ENCODE results near the gene NF1. TPM values are rescaled to one million over a fixed set of nuclear protein-coding genes. Genes with fewer than 3 reads are reported as not detected.

NF1 gene
- total RNA-seq, 4 donors from 2014 or later = 66.8 to 106 (median 95.6) TPM

DNA sequence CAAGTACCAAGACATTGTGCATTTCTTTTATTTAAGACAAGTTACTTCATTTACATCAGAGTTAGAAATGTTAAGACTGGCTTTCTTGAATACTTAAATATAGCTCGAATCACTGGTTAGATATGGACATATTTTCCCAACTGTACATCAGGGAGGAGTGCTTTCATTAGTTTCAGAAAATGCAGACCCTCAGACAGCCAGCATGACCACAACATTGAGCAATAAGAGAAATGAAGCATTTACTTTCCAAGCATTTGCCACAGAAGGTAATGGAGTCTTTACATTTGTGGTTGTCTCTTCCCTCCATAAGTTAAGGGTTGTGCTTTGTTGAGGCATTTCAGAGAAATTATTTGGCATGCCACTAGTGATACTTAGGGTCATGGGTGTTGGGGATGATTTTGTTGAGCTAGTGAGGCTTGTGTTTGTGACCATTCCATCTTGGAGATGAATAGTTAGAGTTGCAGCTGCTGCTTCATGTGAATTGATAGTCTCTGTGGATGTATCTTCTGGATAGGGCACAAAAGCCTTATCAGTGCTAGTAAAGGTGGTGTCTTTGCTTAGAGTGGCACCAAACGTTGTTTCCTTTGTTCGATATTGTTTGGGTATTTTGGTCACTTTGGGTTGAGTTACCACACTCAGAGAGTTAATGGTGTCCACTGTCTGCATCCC, 200.2 kb downstream of the NF1 start:
- no peak for DNase-seq
- no peak overlapping the region for H3K27ac ChIP-seq
- H3K4me1 ChIP-seq = no peaks in the 10 kb centered on the region
- H3K36me3 ChIP-seq = no peaks in the 10 kb centered on the region
- TF ChIP-seq, protein P1, sequence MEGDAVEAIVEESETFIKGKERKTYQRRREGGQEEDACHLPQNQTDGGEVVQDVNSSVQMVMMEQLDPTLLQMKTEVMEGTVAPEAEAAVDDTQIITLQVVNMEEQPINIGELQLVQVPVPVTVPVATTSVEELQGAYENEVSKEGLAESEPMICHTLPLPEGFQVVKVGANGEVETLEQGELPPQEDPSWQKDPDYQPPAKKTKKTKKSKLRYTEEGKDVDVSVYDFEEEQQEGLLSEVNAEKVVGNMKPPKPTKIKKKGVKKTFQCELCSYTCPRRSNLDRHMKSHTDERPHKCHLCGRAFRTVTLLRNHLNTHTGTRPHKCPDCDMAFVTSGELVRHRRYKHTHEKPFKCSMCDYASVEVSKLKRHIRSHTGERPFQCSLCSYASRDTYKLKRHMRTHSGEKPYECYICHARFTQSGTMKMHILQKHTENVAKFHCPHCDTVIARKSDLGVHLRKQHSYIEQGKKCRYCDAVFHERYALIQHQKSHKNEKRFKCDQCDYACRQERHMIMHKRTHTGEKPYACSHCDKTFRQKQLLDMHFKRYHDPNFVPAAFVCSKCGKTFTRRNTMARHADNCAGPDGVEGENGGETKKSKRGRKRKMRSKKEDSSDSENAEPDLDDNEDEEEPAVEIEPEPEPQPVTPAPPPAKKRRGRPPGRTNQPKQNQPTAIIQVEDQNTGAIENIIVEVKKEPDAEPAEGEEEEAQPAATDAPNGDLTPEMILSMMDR (IDR thresholded peaks at IDR 0.05) = no peak
- no peak for TF ChIP-seq POLR2A (IDR thresholded peaks at IDR 0.05)
- no peaks in the 10 kb centered on the region for H3K9me3 ChIP-seq
- H3K4me3 ChIP-seq = no peak overlapping the region
- H3K27me3 ChIP-seq = no peaks in the 10 kb centered on the region

DNA sequence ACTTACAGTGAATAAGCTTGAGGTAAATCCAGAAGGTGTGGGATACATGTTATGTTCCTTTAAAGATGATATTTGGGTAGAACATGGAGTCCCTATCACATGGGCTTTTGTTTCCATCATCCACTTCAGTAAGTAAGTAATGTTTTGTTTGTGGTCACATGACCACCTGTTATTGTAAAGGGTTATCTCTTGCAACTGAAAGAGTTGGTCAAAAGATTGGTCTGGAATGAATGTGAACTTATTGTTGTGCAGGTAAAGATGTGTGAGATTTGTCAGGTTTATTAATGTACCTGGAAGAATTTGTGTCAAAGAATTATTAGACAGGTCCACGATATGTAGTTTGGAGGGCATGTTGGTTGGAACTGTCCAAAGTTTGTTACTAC, 200.7 kb downstream of the NF1 start:
- no peak for DNase-seq
- TF ChIP-seq POLR2A (IDR thresholded peaks at IDR 0.05) = no peak
- TF ChIP-seq, protein P1 (IDR thresholded peaks at IDR 0.05) = no peak

DNA sequence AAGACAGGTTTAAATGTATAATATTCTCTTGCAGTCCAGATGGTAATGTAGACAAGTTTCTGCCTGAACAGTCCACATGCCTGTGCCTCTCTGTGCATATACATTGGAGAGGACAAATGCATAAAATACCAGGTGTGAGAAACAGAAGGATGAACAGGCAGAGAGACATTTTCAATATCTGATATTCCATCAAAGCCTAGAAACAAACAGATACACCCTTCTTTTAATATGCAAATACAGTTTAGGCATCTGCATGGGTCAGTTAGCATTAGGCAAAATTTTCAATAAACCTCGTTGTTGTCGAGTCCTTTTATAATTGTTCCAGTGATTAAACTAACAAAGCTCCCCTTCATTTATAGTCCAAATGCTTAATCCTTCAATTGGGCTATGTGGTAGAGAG, 201.4 kb downstream of the NF1 start:
- no peak overlapping the region for H3K4me3 ChIP-seq
- H3K27ac ChIP-seq = no peak overlapping the region
- H3K27me3 ChIP-seq = no peaks in the 10 kb centered on the region
- no peaks in the 10 kb centered on the region for H3K9me3 ChIP-seq
- no peak for DNase-seq
- no peaks in the 10 kb centered on the region for H3K36me3 ChIP-seq
- TF ChIP-seq, protein P1 (IDR thresholded peaks at IDR 0.05) = no peak
- TF ChIP-seq POLR2A (IDR thresholded peaks at IDR 0.05) = no peak
- H3K4me1 ChIP-seq = no peaks in the 10 kb centered on the region

More for the DNA sequence above, 200.7 kb downstream of the NF1 start:
- Histone ChIP-seq H3K36me3 (no peaks in the 10 kb centered on the region), H3K4me3 (no peak overlapping the region), H3K9me3 (no peaks in the 10 kb centered on the region), H3K27ac (no peak overlapping the region), H3K4me1 (no peaks in the 10 kb centered on the region), H3K27me3 (no peaks in the 10 kb centered on the region)

DNA sequence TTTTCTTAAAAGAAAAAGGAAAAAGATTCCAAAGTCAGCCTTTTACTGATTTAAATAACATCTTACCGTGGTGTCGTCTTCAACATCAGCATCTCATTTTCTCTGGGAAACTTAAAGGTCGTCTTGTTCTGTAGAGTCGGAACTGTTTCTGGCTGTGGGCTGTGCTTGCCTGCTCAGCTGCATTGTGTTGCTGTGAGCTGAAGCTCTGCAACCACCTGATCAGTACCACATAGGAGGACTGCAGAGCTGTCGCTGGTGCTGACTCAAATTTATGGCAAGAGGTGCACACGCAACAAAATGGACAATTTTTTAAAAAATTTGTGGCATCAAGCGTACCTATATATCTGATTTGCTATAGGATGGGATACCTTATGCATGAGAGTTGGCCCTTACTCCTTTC, 202.3 kb downstream of the NF1 start, which contains the start of gene OMG:
Gene OMG, minus strand, starts transcription at position 150 of the 400 bp plus-strand sequence. CDS start 908 bp downstream, outside the sequence.
- Histone ChIP-seq H3K27me3 (no peaks in the 10 kb centered on the region), H3K36me3 (no peaks in the 10 kb centered on the region), H3K4me1 (no peaks in the 10 kb centered on the region), H3K9me3 (no peaks in the 10 kb centered on the region), H3K27ac (no peak within 1 kb of the TSS), H3K4me3 (no peak within 1 kb of the TSS)
- no peak for DNase-seq
- TF ChIP-seq, protein P1 (IDR thresholded peaks at IDR 0.05) = no peak
- no peak for TF ChIP-seq POLR2A (IDR thresholded peaks at IDR 0.05)

DNA sequence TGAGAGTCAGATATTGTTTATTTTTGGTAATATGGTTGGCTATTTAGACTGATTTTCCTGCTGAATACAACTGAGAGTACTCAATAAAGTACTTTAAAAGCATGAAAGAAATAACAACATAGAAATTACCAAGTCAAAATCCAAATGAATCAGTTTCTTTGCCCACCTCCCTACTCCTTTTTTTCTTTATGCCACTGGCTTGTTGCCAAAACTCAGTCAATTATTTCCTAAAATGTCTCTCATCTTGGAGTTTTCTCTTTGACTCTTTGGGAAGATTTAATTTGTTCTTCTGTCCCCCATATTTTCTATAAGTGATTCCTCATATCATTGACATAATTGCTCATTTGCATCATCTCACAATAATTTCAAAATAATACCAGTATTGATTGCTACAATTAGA, 204.8 kb downstream of the NF1 start:
- no peak overlapping the region for H3K4me3 ChIP-seq

More for the DNA sequence above, 204.8 kb downstream of the NF1 start:
- no peaks in the 10 kb centered on the region for H3K9me3 ChIP-seq
- H3K27ac ChIP-seq = no peak overlapping the region
- no peak for DNase-seq
- no peaks in the 10 kb centered on the region for H3K36me3 ChIP-seq
- TF ChIP-seq POLR2A (IDR thresholded peaks at IDR 0.05) = no peak
- TF ChIP-seq, protein P1 (IDR thresholded peaks at IDR 0.05) = no peak
- H3K4me1 ChIP-seq = no peaks in the 10 kb centered on the region
- no peaks in the 10 kb centered on the region for H3K27me3 ChIP-seq

Data from Peyer's patch (tissue), 4 donors.